VCaP (cell line): ENCODE results near the gene PEAK1.

Source experiments
- H3K27ac ChIP-seq: fragments of 450-650 bp; 2 replicates; pipeline ENCODE4 v1.5.1; 2017
- TF ChIP-seq, protein P1 (sequence below): fragments of 450-650 bp; conservative IDR thresholded peaks from 2 replicates; pipeline ENCODE4 v1.5.1; 2017; ENCODE audit warnings: mild to moderate bottlenecking, moderate library complexity

PEAK1 gene

DNA sequence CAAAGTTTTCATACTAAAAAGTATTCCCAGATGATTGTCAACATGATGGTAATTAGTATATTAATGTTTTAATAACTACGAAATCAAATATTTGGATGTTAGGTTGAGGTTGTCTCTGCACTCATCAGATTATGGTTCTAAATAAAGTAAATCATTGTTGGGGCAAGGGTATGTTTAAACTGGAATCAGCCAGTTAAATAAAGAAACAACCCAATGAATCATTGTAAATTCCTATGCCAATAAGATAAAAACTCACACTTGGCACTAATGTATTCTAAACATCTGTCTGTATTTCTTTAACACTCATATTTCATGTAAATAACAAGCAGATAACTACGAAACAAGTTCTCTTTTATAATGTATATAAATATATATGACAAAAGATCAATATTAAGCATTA is 92.7 kb downstream of the PEAK1 start:
- TF ChIP-seq, protein P1, sequence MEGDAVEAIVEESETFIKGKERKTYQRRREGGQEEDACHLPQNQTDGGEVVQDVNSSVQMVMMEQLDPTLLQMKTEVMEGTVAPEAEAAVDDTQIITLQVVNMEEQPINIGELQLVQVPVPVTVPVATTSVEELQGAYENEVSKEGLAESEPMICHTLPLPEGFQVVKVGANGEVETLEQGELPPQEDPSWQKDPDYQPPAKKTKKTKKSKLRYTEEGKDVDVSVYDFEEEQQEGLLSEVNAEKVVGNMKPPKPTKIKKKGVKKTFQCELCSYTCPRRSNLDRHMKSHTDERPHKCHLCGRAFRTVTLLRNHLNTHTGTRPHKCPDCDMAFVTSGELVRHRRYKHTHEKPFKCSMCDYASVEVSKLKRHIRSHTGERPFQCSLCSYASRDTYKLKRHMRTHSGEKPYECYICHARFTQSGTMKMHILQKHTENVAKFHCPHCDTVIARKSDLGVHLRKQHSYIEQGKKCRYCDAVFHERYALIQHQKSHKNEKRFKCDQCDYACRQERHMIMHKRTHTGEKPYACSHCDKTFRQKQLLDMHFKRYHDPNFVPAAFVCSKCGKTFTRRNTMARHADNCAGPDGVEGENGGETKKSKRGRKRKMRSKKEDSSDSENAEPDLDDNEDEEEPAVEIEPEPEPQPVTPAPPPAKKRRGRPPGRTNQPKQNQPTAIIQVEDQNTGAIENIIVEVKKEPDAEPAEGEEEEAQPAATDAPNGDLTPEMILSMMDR = no peak
- H3K27ac ChIP-seq = no peak overlapping the region

- H3K27ac ChIP-seq = no peak overlapping the region
- TF ChIP-seq, protein P1 = no peak
Measured at GRCh38 chr15:77326366-77326765, 93.5 kb downstream of the PEAK1 start.

- TF ChIP-seq, protein P1 = no peak
- H3K27ac ChIP-seq = no peak overlapping the region
Measured at GRCh38 chr15:77312523-77312922, 107.4 kb downstream of the PEAK1 start.

DNA sequence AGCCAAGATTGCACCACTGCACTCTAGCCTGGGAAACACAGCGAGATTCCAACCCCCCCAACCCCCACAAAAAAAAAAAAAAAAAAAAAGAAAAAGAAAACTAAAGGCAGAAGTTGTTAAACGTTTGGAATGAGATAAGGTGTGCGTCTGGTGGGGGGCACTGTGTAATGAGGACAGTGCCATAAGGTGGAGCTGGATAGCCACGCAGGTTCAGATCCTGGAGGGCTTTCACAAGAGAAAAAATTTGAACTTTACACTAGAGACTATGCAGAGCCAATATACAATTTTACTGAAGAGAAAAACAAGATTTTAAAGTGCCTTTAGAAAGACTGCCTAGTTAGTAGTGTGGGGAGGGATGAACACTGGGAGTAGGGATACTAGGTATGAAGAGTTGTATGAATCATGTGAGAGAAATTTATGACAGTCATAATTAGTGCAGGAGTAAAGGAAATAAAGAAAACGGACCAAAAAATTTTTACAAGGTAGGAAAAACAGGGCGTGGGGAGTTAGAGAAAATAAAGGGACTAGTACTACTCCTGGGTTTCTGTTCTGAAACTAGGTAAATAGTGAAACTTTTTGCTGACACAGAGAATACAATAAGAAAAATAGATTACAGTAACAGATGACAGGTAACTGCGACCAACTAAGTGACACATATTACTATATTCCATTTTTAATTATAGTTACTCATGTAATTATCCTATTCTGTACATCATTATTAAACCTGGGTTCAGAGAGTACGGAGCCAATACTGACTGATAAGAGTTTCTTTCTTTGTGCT is 108.1 kb downstream of the PEAK1 start:
- TF ChIP-seq, protein P1 = no peak

DNA sequence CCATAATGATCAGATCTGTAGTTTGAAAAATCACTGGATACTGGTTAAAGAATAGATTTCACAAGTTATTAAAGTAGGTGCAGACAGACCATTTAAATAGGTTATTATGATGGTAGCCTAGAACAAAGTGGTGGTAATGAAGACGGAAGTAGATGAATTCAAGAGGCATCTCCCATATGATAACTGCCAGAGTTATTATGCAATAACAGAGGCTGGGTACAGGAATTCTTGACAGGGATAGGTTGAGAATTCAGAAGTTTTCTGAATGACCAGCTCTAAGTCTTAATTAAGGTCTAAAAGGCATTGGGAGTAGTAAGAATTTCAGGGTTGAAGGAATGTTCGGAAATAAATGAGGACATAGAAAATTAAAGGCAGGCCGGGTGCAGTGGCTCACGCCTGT is 108.9 kb downstream of the PEAK1 start:
- TF ChIP-seq, protein P1 = no peak
- no peak overlapping the region for H3K27ac ChIP-seq

More for the DNA sequence above, 108.1 kb downstream of the PEAK1 start:
- no peak overlapping the region for H3K27ac ChIP-seq

DNA sequence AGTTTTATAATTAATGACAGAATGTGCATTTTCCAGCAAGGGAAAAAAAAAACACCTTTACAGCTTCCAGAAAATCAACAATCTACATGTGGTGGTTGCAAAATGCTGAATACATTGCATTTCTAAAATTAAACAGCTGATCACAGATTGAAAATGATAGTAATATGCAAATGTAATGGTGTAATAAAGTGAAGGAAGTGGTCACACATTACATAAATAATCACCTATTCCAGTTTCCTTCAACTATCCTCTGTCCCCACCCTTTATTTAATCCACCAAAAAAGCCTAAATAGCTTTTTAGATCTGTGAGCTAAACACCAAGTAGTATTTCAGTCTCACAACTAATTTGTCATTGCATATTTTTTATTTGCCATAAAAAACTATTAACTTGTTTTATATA is 110.5 kb downstream of the PEAK1 start:
- no peak overlapping the region for H3K27ac ChIP-seq
- TF ChIP-seq, protein P1 = no peak

DNA sequence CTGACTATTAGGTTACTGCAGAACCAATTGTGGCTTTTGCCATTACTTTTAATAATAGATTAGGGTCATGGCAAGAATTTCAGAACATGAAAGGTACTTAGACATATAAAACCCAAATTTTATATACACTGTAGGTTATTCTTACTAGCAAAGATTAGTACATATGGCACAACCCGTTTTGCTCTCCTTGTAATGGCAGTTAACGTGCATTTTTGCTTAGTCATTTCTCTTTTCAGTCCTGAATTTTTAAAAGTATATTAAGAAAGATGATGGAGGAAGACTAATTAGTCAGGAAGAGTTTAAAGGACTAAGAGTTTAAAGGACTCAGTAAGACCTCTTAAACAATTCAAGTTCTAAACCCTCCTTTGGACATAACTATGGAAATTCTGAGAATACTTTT is 114.0 kb downstream of the PEAK1 start:
- TF ChIP-seq, protein P1 = no peak
- H3K27ac ChIP-seq = no peak overlapping the region
